Astrocyte (in vitro differentiated cells and primary cell): ENCODE results near the gene SRRT.

Experiments used
- CTCF ChIP-seq: IDR thresholded peaks from 2 replicates; pipeline ENCODE4 v1.5.1; 2011; ENCODE audit warnings: low read depth, mild to moderate bottlenecking, inconsistent platforms, low read length, moderate library complexity; ENCODE audit not compliant: insufficient read depth
- EZH2 ChIP-seq: IDR thresholded peaks from 2 replicates; pipeline ENCODE4 v1.6.1; 2012; ENCODE audit warnings: mild to moderate bottlenecking, low read length, inconsistent platforms; ENCODE audit not compliant: insufficient read depth

GRCh38 chr7:100885440-100886141 lies 10.7 kb downstream of the SRRT start:
- TF ChIP-seq CTCF: no peak
- TF ChIP-seq EZH2: no peak
